HepG2 (cell line): ENCODE results near the gene LGALS4. TPM values are rescaled to one million over a fixed set of nuclear protein-coding genes. Genes with fewer than 3 reads are reported as not detected.

ENCODE experiments used
- ADNP ChIP-seq: sonication (generic); formaldehyde crosslinking; IDR thresholded peaks from 2 replicates; pipeline ENCODE4 v1.4.0; 2020; ENCODE audit warnings: missing genetic modification reagents
- ASH2L ChIP-seq: fragments of 300-600, 200-600 bp; sonication (generic); IDR thresholded peaks from 2 replicates; pipeline ENCODE4 v1.7.0; 2017; ENCODE audit warnings: low read depth, mild to moderate bottlenecking, moderate library complexity, mixed read lengths, low read length; ENCODE audit not compliant: insufficient read length
- EP300 ChIP-seq, 3 experiments: sonication (generic) in 1 of 3; formaldehyde crosslinking in 1 of 3; IDR thresholded peaks; 2 replicates each; pipeline versions ENCODE4 v1.5.1 to v1.6.1; 2011 to 2020; ENCODE audit warnings: low read depth in 2 of 3, low read length in 2 of 3, borderline replicate concordance in 1 of 3, improper control_type of control experiment in 1 of 3, mild to moderate bottlenecking in 1 of 3, missing genetic modification reagents in 1 of 3, moderate library complexity in 1 of 3
- GPN1 ChIP-seq: sonication (generic); formaldehyde crosslinking; IDR thresholded peaks from 2 replicates; pipeline ENCODE4 v1.5.1; 2020; ENCODE audit warnings: missing genetic modification reagents, borderline replicate concordance
- KDM3A ChIP-seq: IDR thresholded peaks from 2 replicates; pipeline ENCODE4 v1.6.1; 2018; ENCODE audit warnings: low read depth, missing compliant biosample characterization
- KDM5A ChIP-seq: fragments of 200-600 bp; sonication (generic); IDR thresholded peaks from 2 replicates; pipeline ENCODE4 v1.7.0; 2018; ENCODE audit warnings: antibody characterized with exemption, mild to moderate bottlenecking, low read length, borderline replicate concordance
- MAZ ChIP-seq, 2 experiments: sonication (generic) in 1 of 2; formaldehyde crosslinking in 1 of 2; IDR thresholded peaks; 2 replicates each; pipeline versions ENCODE4 v1.5.0 to v1.6.1; 2012 to 2020; ENCODE audit warnings: low read depth in 2 of 2, mild to moderate bottlenecking in 2 of 2, borderline replicate concordance in 1 of 2, improper control_type of control experiment in 1 of 2, low read length in 1 of 2, missing genetic modification reagents in 1 of 2, moderate library complexity in 1 of 2
- MEIS1 ChIP-seq: sonication (generic); formaldehyde crosslinking; IDR thresholded peaks from 2 replicates; pipeline ENCODE4 v1.9.0; 2021; ENCODE audit warnings: mild to moderate bottlenecking, missing genetic modification reagents, moderate library complexity, borderline replicate concordance
- NFKB2 ChIP-seq: sonication (generic); formaldehyde crosslinking; IDR thresholded peaks from 2 replicates; pipeline ENCODE4 v1.4.0; 2020; ENCODE audit warnings: missing genetic modification reagents, borderline replicate concordance
- RXRB ChIP-seq: IDR thresholded peaks from 2 replicates; pipeline ENCODE4 v1.6.1; 2016; ENCODE audit warnings: borderline replicate concordance, missing genetic modification reagents, missing compliant biosample characterization
- SKI ChIP-seq: fragments of 450-650 bp; IDR thresholded peaks from one replicate; pipeline ENCODE4 v1.6.1; 2018; ENCODE audit warnings: mild to moderate bottlenecking; ENCODE audit not compliant: partially characterized antibody
- U2AF1 ChIP-seq: fragments of 200-400 bp; formaldehyde crosslinking; optimal IDR thresholded peaks from 2 replicates; pipeline ENCODE3; 2017; ENCODE audit warnings: mild to moderate bottlenecking, low read depth, low read length
- ZC3H13 ChIP-seq: sonication (generic); formaldehyde crosslinking; IDR thresholded peaks from 2 replicates; pipeline ENCODE4 v1.8.1; 2023; ENCODE audit warnings: mild to moderate bottlenecking, missing genetic modification reagents, moderate library complexity
- ZMYM2 ChIP-seq: sonication (generic); formaldehyde crosslinking; IDR thresholded peaks from 2 replicates; pipeline ENCODE4 v1.8.0; 2022; ENCODE audit warnings: mild to moderate bottlenecking, missing genetic modification reagents
- ZNF224 ChIP-seq: sonication (generic); formaldehyde crosslinking; IDR thresholded peaks from 2 replicates; pipeline ENCODE4 v1.5.0; 2020; ENCODE audit warnings: mild to moderate bottlenecking, missing genetic modification reagents
- ZNF232 ChIP-seq: sonication (generic); formaldehyde crosslinking; IDR thresholded peaks from 2 replicates; pipeline ENCODE4 v1.4.0; 2020; ENCODE audit warnings: missing genetic modification reagents, borderline replicate concordance
- ZNF264 ChIP-seq: sonication (generic); formaldehyde crosslinking; IDR thresholded peaks from 2 replicates; pipeline ENCODE4 v1.4.0; 2020; ENCODE audit warnings: missing genetic modification reagents
- ZNF777 ChIP-seq: sonication (generic); formaldehyde crosslinking; IDR thresholded peaks from 2 replicates; pipeline ENCODE4 v1.4.0; 2020; ENCODE audit warnings: missing genetic modification reagents
- ZSCAN9 ChIP-seq: IDR thresholded peaks from 2 replicates; pipeline ENCODE4 v1.6.1; 2016; ENCODE audit warnings: borderline replicate concordance
- polyA plus RNA-seq, 8 experiments: library from polyadenylated mRNA; depleted of rRNA in 3 of 8; stranded (reverse) in 7 of 8; unstranded in 1 of 8; fragments of >200 nt; fragmentation: Illumina TruSeq in 4 of 8; extraction: Trizol in 4 of 8; gene quantifications; 2 replicates each; pipeline versions ENCODE4 v1.2.1 to v1.2.3, GENCODE V29; 2011 to 2016; ENCODE audit warnings: low read depth in 4 of 8, missing spikeins in 1 of 8, mixed read lengths in 1 of 8; ENCODE audit not compliant: insufficient read depth in 1 of 8
- total RNA-seq, 5 experiments: library from RNA; depleted of rRNA; stranded (reverse); fragments of >200 nt; fragmentation: Illumina TruSeq; extraction: Trizol; gene quantifications; 2 replicates each; pipeline ENCODE4 v1.2.3, GENCODE V29; 2016; ENCODE audit warnings: low read depth in 1 of 5
- TF ChIP-seq, protein P1 (sequence below): sonication (generic); formaldehyde crosslinking; IDR thresholded peaks from 2 replicates; pipeline ENCODE4 v1.4.0; 2020; ENCODE audit warnings: missing genetic modification reagents
- TF ChIP-seq, protein P2 (sequence below): sonication (generic); formaldehyde crosslinking; IDR thresholded peaks from 2 replicates; pipeline ENCODE4 v1.5.0; 2020; ENCODE audit warnings: mild to moderate bottlenecking, missing genetic modification reagents
- TF ChIP-seq, protein P3 (sequence below): sonication (generic); formaldehyde crosslinking; IDR thresholded peaks from 2 replicates; pipeline ENCODE4 v1.4.0; 2020; ENCODE audit warnings: mild to moderate bottlenecking, missing genetic modification reagents

Gene LGALS4
- total and polyA plus RNA-seq, 2 of the 13 experiments (the other 11 are each of a cell fraction or from before 2014, with no cell fraction given) = 0.24 to 0.71 TPM

GRCh38 chr19:38831142-38831605 is 18.4 kb upstream of the LGALS4 start (continued):
- TF ChIP-seq ADNP (CRISPR knock-in tag) (peak; percentile 32; the same call in 1 of the 2 replicates), ZNF224 (peak; percentile 70; the same call in 1 of the 2 replicates), ZC3H13 (no peak), ZNF264 (CRISPR knock-in tag) (0 out of 2 replicates have a peak, but pooled peaks have one; percentile 17), KDM5A (no peak), NFKB2 (CRISPR knock-in tag) (peak; percentile 78; the same call in 1 of the 2 replicates), ZSCAN9 (CRISPR knock-in tag) (0 out of 2 replicates have a peak, but pooled peaks have one; percentile 18), ZMYM2 (CRISPR knock-in tag) (peak; percentile 75; the same call in 1 of the 2 replicates), MEIS1 (CRISPR knock-in tag) (no peak), KDM3A (CRISPR knock-in tag) (no peak), GPN1 (no peak), RXRB (CRISPR knock-in tag) (peak; percentile 93), SKI (peak; percentile 19), ASH2L (no peak), U2AF1 (peak; percentile 28), MAZ (IDR thresholded peaks at IDR 0.05; ENCODE audit: borderline replicate concordance, low read depth, low read length) (0 out of 2 replicates have a peak, but pooled peaks have one; percentile 43), MAZ (CRISPR knock-in tag; IDR thresholded peaks at IDR 0.05; ENCODE audit: low read depth) (no peak; the same call in 1 of the 2 replicates), EP300 (IDR thresholded peaks at IDR 0.05; ENCODE audit: low read depth in 2 of 2, low read length in 2 of 2) (0 out of 4 replicates have a peak, but pooled peaks have one; percentile 2 to 43), EP300 (CRISPR knock-in tag; IDR thresholded peaks at IDR 0.05; ENCODE audit: borderline replicate concordance) (no peak), ZNF777 (CRISPR knock-in tag) (peak; percentile 59; the same call in 1 of the 2 replicates), ZNF232 (0 out of 2 replicates have a peak, but pooled peaks have one; percentile 44)
- TF ChIP-seq, protein P1, sequence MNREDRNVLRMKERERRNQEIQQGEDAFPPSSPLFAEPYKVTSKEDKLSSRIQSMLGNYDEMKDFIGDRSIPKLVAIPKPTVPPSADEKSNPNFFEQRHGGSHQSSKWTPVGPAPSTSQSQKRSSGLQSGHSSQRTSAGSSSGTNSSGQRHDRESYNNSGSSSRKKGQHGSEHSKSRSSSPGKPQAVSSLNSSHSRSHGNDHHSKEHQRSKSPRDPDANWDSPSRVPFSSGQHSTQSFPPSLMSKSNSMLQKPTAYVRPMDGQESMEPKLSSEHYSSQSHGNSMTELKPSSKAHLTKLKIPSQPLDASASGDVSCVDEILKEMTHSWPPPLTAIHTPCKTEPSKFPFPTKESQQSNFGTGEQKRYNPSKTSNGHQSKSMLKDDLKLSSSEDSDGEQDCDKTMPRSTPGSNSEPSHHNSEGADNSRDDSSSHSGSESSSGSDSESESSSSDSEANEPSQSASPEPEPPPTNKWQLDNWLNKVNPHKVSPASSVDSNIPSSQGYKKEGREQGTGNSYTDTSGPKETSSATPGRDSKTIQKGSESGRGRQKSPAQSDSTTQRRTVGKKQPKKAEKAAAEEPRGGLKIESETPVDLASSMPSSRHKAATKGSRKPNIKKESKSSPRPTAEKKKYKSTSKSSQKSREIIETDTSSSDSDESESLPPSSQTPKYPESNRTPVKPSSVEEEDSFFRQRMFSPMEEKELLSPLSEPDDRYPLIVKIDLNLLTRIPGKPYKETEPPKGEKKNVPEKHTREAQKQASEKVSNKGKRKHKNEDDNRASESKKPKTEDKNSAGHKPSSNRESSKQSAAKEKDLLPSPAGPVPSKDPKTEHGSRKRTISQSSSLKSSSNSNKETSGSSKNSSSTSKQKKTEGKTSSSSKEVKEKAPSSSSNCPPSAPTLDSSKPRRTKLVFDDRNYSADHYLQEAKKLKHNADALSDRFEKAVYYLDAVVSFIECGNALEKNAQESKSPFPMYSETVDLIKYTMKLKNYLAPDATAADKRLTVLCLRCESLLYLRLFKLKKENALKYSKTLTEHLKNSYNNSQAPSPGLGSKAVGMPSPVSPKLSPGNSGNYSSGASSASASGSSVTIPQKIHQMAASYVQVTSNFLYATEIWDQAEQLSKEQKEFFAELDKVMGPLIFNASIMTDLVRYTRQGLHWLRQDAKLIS (CRISPR knock-in tag) = no peak; the same call in 1 of the 2 replicates
- TF ChIP-seq, protein P2, sequence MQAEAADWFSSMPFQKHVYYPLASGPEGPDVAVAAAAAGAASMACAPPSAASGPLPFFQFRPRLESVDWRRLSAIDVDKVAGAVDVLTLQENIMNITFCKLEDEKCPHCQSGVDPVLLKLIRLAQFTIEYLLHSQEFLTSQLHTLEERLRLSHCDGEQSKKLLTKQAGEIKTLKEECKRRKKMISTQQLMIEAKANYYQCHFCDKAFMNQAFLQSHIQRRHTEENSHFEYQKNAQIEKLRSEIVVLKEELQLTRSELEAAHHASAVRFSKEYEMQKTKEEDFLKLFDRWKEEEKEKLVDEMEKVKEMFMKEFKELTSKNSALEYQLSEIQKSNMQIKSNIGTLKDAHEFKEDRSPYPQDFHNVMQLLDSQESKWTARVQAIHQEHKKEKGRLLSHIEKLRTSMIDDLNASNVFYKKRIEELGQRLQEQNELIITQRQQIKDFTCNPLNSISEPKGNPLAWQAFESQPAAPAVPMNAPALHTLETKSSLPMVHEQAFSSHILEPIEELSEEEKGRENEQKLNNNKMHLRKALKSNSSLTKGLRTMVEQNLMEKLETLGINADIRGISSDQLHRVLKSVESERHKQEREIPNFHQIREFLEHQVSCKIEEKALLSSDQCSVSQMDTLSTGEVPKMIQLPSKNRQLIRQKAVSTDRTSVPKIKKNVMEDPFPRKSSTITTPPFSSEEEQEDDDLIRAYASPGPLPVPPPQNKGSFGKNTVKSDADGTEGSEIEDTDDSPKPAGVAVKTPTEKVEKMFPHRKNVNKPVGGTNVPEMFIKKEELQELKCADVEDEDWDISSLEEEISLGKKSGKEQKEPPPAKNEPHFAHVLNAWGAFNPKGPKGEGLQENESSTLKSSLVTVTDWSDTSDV = 0 out of 2 replicates have a peak, but pooled peaks have one; percentile 37
- TF ChIP-seq, protein P3, sequence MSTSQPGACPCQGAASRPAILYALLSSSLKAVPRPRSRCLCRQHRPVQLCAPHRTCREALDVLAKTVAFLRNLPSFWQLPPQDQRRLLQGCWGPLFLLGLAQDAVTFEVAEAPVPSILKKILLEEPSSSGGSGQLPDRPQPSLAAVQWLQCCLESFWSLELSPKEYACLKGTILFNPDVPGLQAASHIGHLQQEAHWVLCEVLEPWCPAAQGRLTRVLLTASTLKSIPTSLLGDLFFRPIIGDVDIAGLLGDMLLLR (CRISPR knock-in tag) = 0 out of 2 replicates have a peak, but pooled peaks have one; percentile 17
